HUES6 (cell line): ENCODE results near the gene EHD4.

ENCODE experiments used
- H3K27ac ChIP-seq: 2 replicates; pipeline ENCODE4 v1.7.0; 2013; ENCODE audit warnings: low read depth, mild to moderate bottlenecking, low read length, inconsistent platforms
- H3K27me3 ChIP-seq: 2 replicates; pipeline ENCODE4 v1.6.1; 2013; ENCODE audit warnings: low read length; ENCODE audit not compliant: control insufficient read depth, insufficient read depth
- H3K36me3 ChIP-seq: 2 replicates; pipeline ENCODE4 v1.6.1; 2013; ENCODE audit warnings: low read length; ENCODE audit not compliant: control insufficient read depth, insufficient read depth
- H3K4me1 ChIP-seq: 2 replicates; pipeline ENCODE4 v1.6.1; 2013; ENCODE audit warnings: low read length; ENCODE audit not compliant: control insufficient read depth, insufficient read depth
- H3K4me3 ChIP-seq: 2 replicates; pipeline ENCODE4 v1.5.1; 2013; ENCODE audit warnings: low read depth, low read length
- H3K9ac ChIP-seq: one replicate; pipeline ENCODE4 v1.6.1; 2013; ENCODE audit warnings: mild to moderate bottlenecking, low read length
- H3K9me3 ChIP-seq: 2 replicates; pipeline ENCODE4 v1.6.1; 2013; ENCODE audit warnings: low read depth, low read length; ENCODE audit not compliant: control insufficient read depth, insufficient read depth

EHD4 gene

GRCh38 chr15:41925086-41925608 lies 47.2 kb downstream of the EHD4 start:
- Histone ChIP-seq H3K9ac (no peak overlapping the region), H3K4me1 (peaks cover 12% of the 10 kb centered on the region), H3K27ac (no peak overlapping the region), H3K9me3 (no peaks in the 10 kb centered on the region), H3K4me3 (no peak overlapping the region), H3K27me3 (no peaks in the 10 kb centered on the region), H3K36me3 (peaks cover 5% of the 10 kb centered on the region)

GRCh38 chr15:41923401-41923997 lies 48.9 kb downstream of the EHD4 start:
- Histone ChIP-seq H3K9me3 (no peaks in the 10 kb centered on the region), H3K27ac (no peak overlapping the region), H3K9ac (no peak overlapping the region), H3K4me3 (no peak overlapping the region), H3K4me1 (peaks cover 3% of the 10 kb centered on the region), H3K27me3 (no peaks in the 10 kb centered on the region), H3K36me3 (peaks cover 17% of the 10 kb centered on the region)

GRCh38 chr15:41922353-41922752 lies 50.0 kb downstream of the EHD4 start:
- Histone ChIP-seq H3K27me3 (no peaks in the 10 kb centered on the region), H3K36me3 (peaks cover 29% of the 10 kb centered on the region), H3K9me3 (no peaks in the 10 kb centered on the region), H3K27ac (no peak overlapping the region), H3K4me1 (peaks cover 3% of the 10 kb centered on the region; the same call in 1 of the 2 replicates), H3K9ac (no peak overlapping the region), H3K4me3 (no peak overlapping the region)

- H3K9ac ChIP-seq: no peak overlapping the region
- H3K9me3 ChIP-seq: no peaks in the 10 kb centered on the region
- H3K4me3 ChIP-seq: no peak overlapping the region
- no peaks in the 10 kb centered on the region for H3K27me3 ChIP-seq
- no peak overlapping the region for H3K27ac ChIP-seq
- no peaks in the 10 kb centered on the region; the same call in 1 of the 2 replicates for H3K4me1 ChIP-seq
- H3K36me3 ChIP-seq: peaks cover 29% of the 10 kb centered on the region
Observed at GRCh38 chr15:41921639-41922038, 50.7 kb downstream of the EHD4 start.

GRCh38 chr15:41921167-41921566 lies 51.2 kb downstream of the EHD4 start:
- Histone ChIP-seq H3K4me1 (no peaks in the 10 kb centered on the region; the same call in 1 of the 2 replicates), H3K27me3 (no peaks in the 10 kb centered on the region), H3K36me3 (peaks cover 33% of the 10 kb centered on the region), H3K27ac (no peak overlapping the region), H3K9me3 (no peaks in the 10 kb centered on the region), H3K9ac (no peak overlapping the region), H3K4me3 (no peak overlapping the region)

- no peaks in the 10 kb centered on the region; the same call in 1 of the 2 replicates for H3K4me1 ChIP-seq
- no peak overlapping the region for H3K4me3 ChIP-seq
- no peaks in the 10 kb centered on the region for H3K9me3 ChIP-seq
- H3K9ac ChIP-seq: no peak overlapping the region
- H3K27me3 ChIP-seq: no peaks in the 10 kb centered on the region
- no peak overlapping the region for H3K27ac ChIP-seq
- H3K36me3 ChIP-seq: peaks cover 33% of the 10 kb centered on the region
Observed at GRCh38 chr15:41919954-41920538, 52.3 kb downstream of the EHD4 start.

GRCh38 chr15:41919201-41919820 lies 53.0 kb downstream of the EHD4 start:
- Histone ChIP-seq H3K27me3 (no peaks in the 10 kb centered on the region), H3K4me1 (no peaks in the 10 kb centered on the region; the same call in 1 of the 2 replicates), H3K27ac (no peak overlapping the region), H3K4me3 (no peak overlapping the region), H3K36me3 (peaks cover 35% of the 10 kb centered on the region), H3K9me3 (no peaks in the 10 kb centered on the region), H3K9ac (no peak overlapping the region)

- Histone ChIP-seq H3K36me3 (peaks cover 39% of the 10 kb centered on the region), H3K9ac (no peak overlapping the region), H3K27ac (no peak overlapping the region), H3K9me3 (no peaks in the 10 kb centered on the region), H3K27me3 (no peaks in the 10 kb centered on the region), H3K4me1 (no peaks in the 10 kb centered on the region; the same call in 1 of the 2 replicates), H3K4me3 (no peak overlapping the region)
Observed at GRCh38 chr15:41918506-41919126, 53.7 kb downstream of the EHD4 start.

GRCh38 chr15:41917767-41918430 lies 54.5 kb downstream of the EHD4 start:
- no peak overlapping the region for H3K27ac ChIP-seq
- H3K9ac ChIP-seq: no peak overlapping the region
- peaks cover 41% of the 10 kb centered on the region for H3K36me3 ChIP-seq
- H3K4me1 ChIP-seq: no peaks in the 10 kb centered on the region; the same call in 1 of the 2 replicates
- H3K4me3 ChIP-seq: no peak overlapping the region
- H3K27me3 ChIP-seq: no peaks in the 10 kb centered on the region
- no peaks in the 10 kb centered on the region for H3K9me3 ChIP-seq

- no peaks in the 10 kb centered on the region; the same call in 1 of the 2 replicates for H3K4me1 ChIP-seq
- no peaks in the 10 kb centered on the region for H3K9me3 ChIP-seq
- peaks cover 58% of the 10 kb centered on the region for H3K36me3 ChIP-seq
- H3K9ac ChIP-seq: no peak overlapping the region
- no peak overlapping the region for H3K27ac ChIP-seq
- H3K4me3 ChIP-seq: no peak overlapping the region
- no peaks in the 10 kb centered on the region for H3K27me3 ChIP-seq
Observed at GRCh38 chr15:41915255-41915994, 56.9 kb downstream of the EHD4 start.
